ENCODE measurements around the gene AKR1B1.

Gene AKR1B1

GRCh38 chr7:134407311-134407710 lies 51.6 kb downstream of the AKR1B1 start:
- DNase-seq = no peak

GRCh38 chr7:134406431-134406830 lies 52.5 kb downstream of the AKR1B1 start:
- DNase-seq = no peak

- DNase-seq = no peak
Observed at GRCh38 chr7:134405299-134405698, 53.6 kb downstream of the AKR1B1 start.

- DNase-seq = no peak
Observed at GRCh38 chr7:134403062-134403461, 55.8 kb downstream of the AKR1B1 start.

DNA sequence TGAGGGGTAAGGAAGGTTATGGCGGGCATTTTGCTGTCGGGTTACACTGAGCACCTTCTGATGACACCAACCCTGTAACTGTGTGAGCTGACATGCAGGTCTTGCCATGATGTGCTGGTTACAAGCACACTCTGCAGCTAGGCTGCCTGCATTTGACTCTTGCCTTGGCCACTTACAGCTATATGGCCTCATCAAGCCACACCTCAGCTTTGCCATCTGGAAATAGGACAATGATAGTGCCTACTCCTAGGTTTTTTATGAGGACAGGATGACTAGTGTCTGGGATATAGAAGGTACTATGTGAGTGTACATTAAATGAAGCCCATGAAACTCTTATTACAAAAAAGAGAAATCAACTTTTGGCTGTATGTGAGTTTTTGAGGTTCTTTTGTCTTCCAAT lies 58.0 kb downstream of the AKR1B1 start:
- DNase-seq = no peak

- no peak for DNase-seq
Observed at GRCh38 chr7:134396031-134396430, 62.9 kb downstream of the AKR1B1 start.

DNA sequence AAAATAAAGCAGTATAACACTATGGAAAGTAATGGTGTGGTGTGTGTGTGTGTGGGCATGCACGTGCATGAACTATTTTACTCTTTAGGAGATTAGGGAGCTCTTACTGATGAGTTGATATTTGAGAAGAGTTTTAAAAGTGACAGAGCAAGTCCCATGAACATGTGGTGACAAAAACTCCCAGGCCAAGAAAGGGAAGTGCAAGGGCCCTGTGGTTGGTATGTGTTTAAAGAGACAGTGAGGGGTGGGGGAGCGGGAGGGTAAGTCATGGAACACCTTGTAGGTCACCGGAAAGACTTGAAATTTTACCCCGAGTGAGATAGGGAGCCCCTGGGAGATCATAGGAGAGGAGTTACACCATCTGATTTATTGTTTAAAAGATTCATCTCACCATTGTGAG lies 63.3 kb downstream of the AKR1B1 start:
- DNase-seq = no peak

- DNase-seq = no peak
Observed at GRCh38 chr7:134394056-134394455, 64.8 kb downstream of the AKR1B1 start.

Measured in activated naive CD4-positive, alpha-beta T cell treated with Interleukin-2 at 50 U/mL for 16 hours (primary cell).